LNCAP (cell line): ENCODE data around the gene RHBDD3.

Experiments used
- CTCF ChIP-seq: fragments of 450-650 bp; IDR thresholded peaks from 2 replicates; pipeline ENCODE4 v1.5.1; 2017; ENCODE audit warnings: mild to moderate bottlenecking

RHBDD3 gene

GRCh38 chr22:29308148-29308790 is 40.5 kb upstream of the RHBDD3 start:
- TF ChIP-seq CTCF = no peak

GRCh38 chr22:29307596-29308147 is 39.9 kb upstream of the RHBDD3 start:
- TF ChIP-seq CTCF = no peak

- TF ChIP-seq CTCF = 0 out of 2 replicates have a peak, but pooled peaks have one; percentile 25
Observed at GRCh38 chr22:29306835-29307595, 39.2 kb upstream of the RHBDD3 start.

- peak; percentile 46; the same call in 1 of the 2 replicates for TF ChIP-seq CTCF
Observed at GRCh38 chr22:29306175-29306834, 38.5 kb upstream of the RHBDD3 start, which contains the start of gene GAS2L1. Gene GAS2L1, plus strand, starts transcription at chr22:29306650. Its CDS starts 1,456 bp downstream, at chr22:29308106.

GRCh38 chr22:29305836-29306174 is 38.0 kb upstream of the RHBDD3 start:
- TF ChIP-seq CTCF = no peak

- TF ChIP-seq CTCF = no peak
Observed at GRCh38 chr22:29302681-29303465, 35.1 kb upstream of the RHBDD3 start.

- TF ChIP-seq CTCF = no peak
Observed at GRCh38 chr22:29302402-29302680, 34.6 kb upstream of the RHBDD3 start.
